Transverse colon (tissue), 4 donors: ENCODE measurements around the gene DDB1. TPM values are rescaled to one million over a fixed set of nuclear protein-coding genes. Genes with fewer than 3 reads are reported as not detected.

Experiments
- DNase-seq: peaks from one replicate; pipeline ENCODE4 v3.0.0-alpha.2; 2019
- H3K27ac ChIP-seq, 4 donors: fragments of 200-600 bp; sonication (generic); 2 replicates each; pipeline ENCODE4 v1.5.1; 2016 to 2018; ENCODE audit warnings: inconsistent platforms in 4 of 4
- H3K27me3 ChIP-seq: fragments of 200-600 bp; sonication (generic); 2 replicates; pipeline ENCODE4 v1.5.1; 2017; ENCODE audit warnings: inconsistent platforms
- H3K36me3 ChIP-seq, 4 donors: fragments of 200-600 bp; sonication (generic); 2 replicates each; pipeline ENCODE4 v1.5.1; 2017 to 2019; ENCODE audit warnings: inconsistent platforms in 4 of 4
- H3K4me1 ChIP-seq, 4 donors: fragments of 200-600 bp; sonication (generic); 2 replicates each; pipeline ENCODE4 v1.5.1; 2017 to 2020; ENCODE audit warnings: inconsistent platforms in 4 of 4
- H3K4me3 ChIP-seq, 4 donors: fragments of 200-600 bp; sonication (generic); 1 replicate in 1 of 4; 2 replicates in 3 of 4; pipeline versions ENCODE4 v1.5.1 to v1.6.1; 2017 to 2019; ENCODE audit warnings: inconsistent platforms in 4 of 4
- H3K9me3 ChIP-seq, 2 donors: fragments of 200-600 bp; sonication (generic); 2 replicates each; pipeline ENCODE4 v1.5.1; 2017 to 2019; ENCODE audit warnings: inconsistent platforms in 2 of 2
- EP300 ChIP-seq: sonication (generic); formaldehyde crosslinking; IDR thresholded peaks from one replicate; pipeline ENCODE4 v1.6.1; 2017; ENCODE audit warnings: antibody characterized with exemption, low read depth
- POLR2A ChIP-seq: fragments of 450-650 bp; IDR thresholded peaks from one replicate; pipeline ENCODE4 v1.6.1; 2016; ENCODE audit warnings: antibody characterized with exemption, mild to moderate bottlenecking, moderate library complexity
- POLR2AphosphoS5 ChIP-seq, 3 donors: sonication (generic); formaldehyde crosslinking; IDR thresholded peaks; one replicate each; pipeline ENCODE4 v1.6.1; 2016; ENCODE audit warnings: antibody characterized with exemption in 3 of 3
- WGBS, 2 donors: methylation state at CpG; one replicate each; pipeline ENCODE4 v1.1.5; 2018; ENCODE audit warnings: low coverage in 1 of 2; 5-methylcytosine and 5-hydroxymethylcytosine counted together
- in situ Hi-C, 4 donors: fragments of 200-750 bp; cut with MboI; loops; one replicate each; pipeline versions ENCODE4 v1.15.0 to v1.15.1; 2017; ENCODE audit warnings: low sequenced_read_pairs in 3 of 4, low pct_ligation_motif_present in 1 of 4, low pct_unique_long_range_greater_than_20kb in 1 of 4
- intact Hi-C: fragments of 100-400 bp; cut with DNase I; formaldehyde crosslinking; loops from one replicate; pipeline ENCODE4 v1.15.1; 2023; ENCODE audit warnings: low total_unique reads
- total RNA-seq, 4 donors: library from RNA; depleted of rRNA; stranded (reverse); fragments of >200 nt; gene quantifications; one replicate each; pipeline ENCODE4 v1.1.0, GENCODE V29; 2016
- TF ChIP-seq, protein P1 (sequence below), 5 experiments: fragments of 200-600 bp in 3 of 5; fragments of 450-650 bp in 2 of 5; sonication (generic) in 3 of 5; IDR thresholded peaks; 1 replicate in 2 of 5; 2 replicates in 3 of 5; pipeline ENCODE4 v1.5.1; 2016 to 2017; ENCODE audit warnings: antibody characterized with exemption in 5 of 5, inconsistent platforms in 3 of 5, mild to moderate bottlenecking in 2 of 5, moderate library complexity in 1 of 5

The DDB1 gene
- total RNA-seq, 4 donors from 2014 or later = 105 to 127 (median 123) TPM

DNA sequence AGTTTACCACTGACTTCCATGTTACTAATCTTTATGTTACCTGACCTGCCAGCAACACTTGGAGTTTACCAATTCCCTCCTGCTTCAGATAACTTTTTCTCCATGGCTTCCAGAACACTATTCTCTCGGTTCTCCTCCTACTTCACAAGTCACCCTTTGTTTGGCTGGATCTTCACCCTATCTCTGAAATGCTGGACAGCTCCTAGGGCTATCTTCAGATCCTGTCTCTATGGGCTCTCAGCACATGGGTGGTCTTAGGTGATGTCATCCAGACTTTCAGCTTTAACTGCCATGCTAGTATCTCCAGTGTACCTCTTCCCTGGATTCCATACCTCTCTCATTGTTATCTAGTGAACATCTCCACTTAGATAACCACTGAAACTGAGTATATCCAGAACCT lies 25.6 kb downstream of the DDB1 start:
- in situ Hi-C loops = no loop called here
- H3K27ac ChIP-seq = no peak overlapping the region
- TF ChIP-seq POLR2AphosphoS5 (IDR thresholded peaks at IDR 0.05) (no peak), EP300 (no peak), POLR2A (no peak)
- TF ChIP-seq, protein P1, sequence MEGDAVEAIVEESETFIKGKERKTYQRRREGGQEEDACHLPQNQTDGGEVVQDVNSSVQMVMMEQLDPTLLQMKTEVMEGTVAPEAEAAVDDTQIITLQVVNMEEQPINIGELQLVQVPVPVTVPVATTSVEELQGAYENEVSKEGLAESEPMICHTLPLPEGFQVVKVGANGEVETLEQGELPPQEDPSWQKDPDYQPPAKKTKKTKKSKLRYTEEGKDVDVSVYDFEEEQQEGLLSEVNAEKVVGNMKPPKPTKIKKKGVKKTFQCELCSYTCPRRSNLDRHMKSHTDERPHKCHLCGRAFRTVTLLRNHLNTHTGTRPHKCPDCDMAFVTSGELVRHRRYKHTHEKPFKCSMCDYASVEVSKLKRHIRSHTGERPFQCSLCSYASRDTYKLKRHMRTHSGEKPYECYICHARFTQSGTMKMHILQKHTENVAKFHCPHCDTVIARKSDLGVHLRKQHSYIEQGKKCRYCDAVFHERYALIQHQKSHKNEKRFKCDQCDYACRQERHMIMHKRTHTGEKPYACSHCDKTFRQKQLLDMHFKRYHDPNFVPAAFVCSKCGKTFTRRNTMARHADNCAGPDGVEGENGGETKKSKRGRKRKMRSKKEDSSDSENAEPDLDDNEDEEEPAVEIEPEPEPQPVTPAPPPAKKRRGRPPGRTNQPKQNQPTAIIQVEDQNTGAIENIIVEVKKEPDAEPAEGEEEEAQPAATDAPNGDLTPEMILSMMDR (IDR thresholded peaks at IDR 0.05) = no peak
- no peak overlapping the region for H3K4me3 ChIP-seq
- peaks cover 0 to 77% (median 37%) of the 10 kb centered on the region in 4 donors for H3K36me3 ChIP-seq
- H3K4me1 ChIP-seq = no peaks in the 10 kb centered on the region
- DNase-seq = no peak
- H3K27me3 ChIP-seq = no peaks in the 10 kb centered on the region
- no peaks in the 10 kb centered on the region for H3K9me3 ChIP-seq
- 86 to 94% methylated on average over 1 of the region's 1 CpG for WGBS, 2 donors
- intact Hi-C loops = no loop called here

DNA sequence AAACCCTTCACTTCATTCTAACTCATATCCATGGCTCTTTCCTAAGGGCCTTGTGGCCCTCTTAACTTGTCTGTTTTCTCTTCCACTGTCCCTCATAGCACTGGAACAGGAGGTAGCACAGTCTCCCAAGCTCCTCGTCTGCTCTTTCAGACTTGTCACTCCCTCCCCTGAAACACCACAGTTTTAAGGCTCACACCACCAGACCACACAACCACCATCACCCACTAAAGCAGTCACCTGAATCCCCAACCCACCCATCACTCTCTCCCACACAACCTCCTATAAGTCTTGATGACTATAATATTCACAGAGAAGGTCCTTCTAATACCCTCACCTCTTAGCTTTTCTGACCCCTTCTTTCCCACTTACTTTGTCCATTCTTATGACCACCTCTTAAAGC lies 26.7 kb downstream of the DDB1 start:
- H3K27me3 ChIP-seq = no peaks in the 10 kb centered on the region
- TF ChIP-seq POLR2AphosphoS5 (IDR thresholded peaks at IDR 0.05) (no peak), EP300 (no peak), POLR2A (no peak)
- TF ChIP-seq, protein P1 (IDR thresholded peaks at IDR 0.05) = no peak
- in situ Hi-C loops = no loop called here
- H3K4me1 ChIP-seq = no peaks in the 10 kb centered on the region
- no peaks in the 10 kb centered on the region for H3K9me3 ChIP-seq
- H3K36me3 ChIP-seq = peaks cover 0 to 77% (median 38%) of the 10 kb centered on the region in 4 donors
- intact Hi-C loops = no loop called here
- no peak overlapping the region for H3K4me3 ChIP-seq
- no peak for DNase-seq
- 80% methylated on average over 1 of the region's 1 CpG; no CpG with 5 or more reads in 1 of the 2 donors for WGBS, 2 donors
- no peak overlapping the region for H3K27ac ChIP-seq

DNA sequence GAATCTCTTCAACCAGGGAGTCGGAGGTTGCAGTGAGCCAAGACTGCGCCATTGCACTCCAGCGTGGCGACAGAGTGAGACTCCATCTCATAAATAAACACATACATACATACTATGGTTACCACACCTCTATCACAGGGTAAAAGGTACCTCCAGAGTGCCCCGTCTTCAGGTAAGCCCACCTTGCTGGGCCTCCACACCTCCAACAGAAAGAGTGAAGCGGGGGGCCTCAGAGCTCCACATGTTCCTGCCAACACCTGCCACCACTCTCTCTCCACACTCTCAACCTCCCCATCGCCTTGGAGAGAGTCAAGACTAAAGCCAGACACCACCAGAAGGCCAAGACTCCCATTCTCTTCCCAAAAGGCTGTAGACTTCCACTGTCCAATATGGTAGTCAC lies 27.5 kb downstream of the DDB1 start:
- no peak overlapping the region for H3K27ac ChIP-seq
- H3K4me1 ChIP-seq = no peaks in the 10 kb centered on the region
- H3K36me3 ChIP-seq = peaks cover 0 to 78% (median 38%) of the 10 kb centered on the region in 4 donors
- WGBS, 2 donors = 97 to 100% methylated on average over 1 to 7 of the region's 7 CpGs
- no peaks in the 10 kb centered on the region for H3K9me3 ChIP-seq
- no peak overlapping the region for H3K4me3 ChIP-seq
- TF ChIP-seq POLR2AphosphoS5 (IDR thresholded peaks at IDR 0.05) = no peak
- TF ChIP-seq POLR2A = no peak
- TF ChIP-seq, protein P1 (IDR thresholded peaks at IDR 0.05) = no peak
- no peak for TF ChIP-seq EP300
- DNase-seq = no peak
- no peaks in the 10 kb centered on the region for H3K27me3 ChIP-seq
- in situ Hi-C loops = no loop called here
- intact Hi-C loops = no loop called here

DNA sequence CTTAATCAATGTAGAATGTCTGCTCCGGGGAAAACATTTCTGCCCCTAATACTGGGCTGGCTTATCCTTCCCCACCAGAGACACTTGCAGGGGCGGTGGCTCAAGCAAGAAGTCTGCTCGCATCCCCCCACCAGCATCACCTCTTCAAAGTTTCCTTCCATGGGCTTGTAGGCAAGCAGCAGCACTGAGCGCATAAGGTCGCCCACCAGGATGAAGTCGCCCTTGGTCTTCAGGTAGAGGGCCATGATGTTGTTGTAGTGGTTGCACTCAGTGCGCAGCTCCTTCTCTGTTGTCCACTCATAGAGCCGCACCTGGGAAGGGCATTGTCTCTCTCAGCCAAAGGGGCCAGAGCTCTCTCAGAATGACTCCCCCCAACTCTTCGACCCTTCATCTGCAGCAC lies 29.2 kb downstream of the DDB1 start:
- Histone ChIP-seq H3K36me3 (peaks cover 0 to 65% (median 32%) of the 10 kb centered on the region in 4 donors), H3K4me3 (no peak overlapping the region), H3K27ac (no peak overlapping the region), H3K4me1 (no peaks in the 10 kb centered on the region), H3K9me3 (no peaks in the 10 kb centered on the region), H3K27me3 (no peaks in the 10 kb centered on the region)
- no peak for DNase-seq
- in situ Hi-C loops (no loop called here), intact Hi-C loops (no loop called here)
- TF ChIP-seq POLR2AphosphoS5 (IDR thresholded peaks at IDR 0.05) (no peak), POLR2A (no peak), EP300 (no peak)
- 89 to 92% methylated on average over 3 to 9 of the region's 9 CpGs for WGBS, 2 donors

DNA sequence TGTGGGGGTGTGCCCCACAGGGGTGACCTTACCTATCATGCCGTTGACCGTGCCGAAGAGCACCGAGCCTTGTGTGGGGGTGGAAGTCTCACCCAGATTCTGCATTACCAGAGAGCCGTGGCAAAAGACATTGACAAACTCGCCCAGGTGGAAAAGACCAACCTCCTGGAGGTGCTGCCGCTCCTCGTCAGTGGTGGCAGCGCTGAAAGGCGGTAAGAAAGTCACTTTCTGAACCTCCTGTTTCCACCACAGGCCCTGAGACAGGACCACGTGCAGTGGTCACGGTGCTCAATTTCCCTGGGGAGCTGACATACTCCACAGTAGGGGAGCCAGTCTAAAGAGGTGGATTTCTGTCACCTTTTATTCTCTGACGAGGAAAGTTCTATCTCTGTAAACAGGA lies 30.4 kb downstream of the DDB1 start:
- no peak overlapping the region for H3K4me3 ChIP-seq
- 91% methylated on average over 13 of the region's 13 CpGs; no CpG with 5 or more reads in 1 of the 2 donors for WGBS, 2 donors
- H3K4me1 ChIP-seq = no peaks in the 10 kb centered on the region
- no peak for DNase-seq
- H3K36me3 ChIP-seq = peaks cover 0 to 55% (median 26%) of the 10 kb centered on the region in 4 donors
- in situ Hi-C loops = no loop called here
- TF ChIP-seq POLR2AphosphoS5 (IDR thresholded peaks at IDR 0.05) = no peak
- TF ChIP-seq, protein P1 (IDR thresholded peaks at IDR 0.05) = no peak
- no peak for TF ChIP-seq EP300
- TF ChIP-seq POLR2A = no peak
- H3K27me3 ChIP-seq = no peaks in the 10 kb centered on the region
- H3K9me3 ChIP-seq = no peaks in the 10 kb centered on the region
- no peak overlapping the region for H3K27ac ChIP-seq
- intact Hi-C loops = no loop called here
